GM12874 (cell line): ENCODE data around the gene UBE2G1.

Experiments used
- TF ChIP-seq, protein P1 (sequence below): IDR thresholded peaks from 2 replicates; pipeline ENCODE4 v1.5.1; 2011; ENCODE audit warnings: low read depth, mild to moderate bottlenecking, control low read depth, low read length, moderate library complexity; ENCODE audit not compliant: insufficient read depth

UBE2G1 gene

DNA sequence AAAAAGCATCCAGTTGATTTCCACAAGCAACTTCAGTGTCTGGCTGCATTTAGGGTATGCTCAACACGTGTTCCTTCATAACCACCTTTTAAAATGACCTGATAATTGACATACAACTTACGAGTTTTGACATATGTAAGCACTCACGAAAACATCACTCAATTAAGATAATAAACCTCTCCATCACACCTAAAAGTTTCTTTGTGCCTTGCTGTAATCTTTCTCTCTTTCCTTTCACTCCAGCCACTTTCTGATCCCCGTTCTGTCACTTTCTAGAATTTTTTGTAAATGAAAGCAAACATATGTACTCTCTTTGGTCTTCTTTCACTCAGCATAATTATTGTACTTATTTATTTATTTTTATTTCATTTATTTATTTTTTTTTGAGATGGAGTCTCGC lies 20.7 kb upstream of the UBE2G1 start:
- TF ChIP-seq, protein P1, sequence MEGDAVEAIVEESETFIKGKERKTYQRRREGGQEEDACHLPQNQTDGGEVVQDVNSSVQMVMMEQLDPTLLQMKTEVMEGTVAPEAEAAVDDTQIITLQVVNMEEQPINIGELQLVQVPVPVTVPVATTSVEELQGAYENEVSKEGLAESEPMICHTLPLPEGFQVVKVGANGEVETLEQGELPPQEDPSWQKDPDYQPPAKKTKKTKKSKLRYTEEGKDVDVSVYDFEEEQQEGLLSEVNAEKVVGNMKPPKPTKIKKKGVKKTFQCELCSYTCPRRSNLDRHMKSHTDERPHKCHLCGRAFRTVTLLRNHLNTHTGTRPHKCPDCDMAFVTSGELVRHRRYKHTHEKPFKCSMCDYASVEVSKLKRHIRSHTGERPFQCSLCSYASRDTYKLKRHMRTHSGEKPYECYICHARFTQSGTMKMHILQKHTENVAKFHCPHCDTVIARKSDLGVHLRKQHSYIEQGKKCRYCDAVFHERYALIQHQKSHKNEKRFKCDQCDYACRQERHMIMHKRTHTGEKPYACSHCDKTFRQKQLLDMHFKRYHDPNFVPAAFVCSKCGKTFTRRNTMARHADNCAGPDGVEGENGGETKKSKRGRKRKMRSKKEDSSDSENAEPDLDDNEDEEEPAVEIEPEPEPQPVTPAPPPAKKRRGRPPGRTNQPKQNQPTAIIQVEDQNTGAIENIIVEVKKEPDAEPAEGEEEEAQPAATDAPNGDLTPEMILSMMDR, result no peak

DNA sequence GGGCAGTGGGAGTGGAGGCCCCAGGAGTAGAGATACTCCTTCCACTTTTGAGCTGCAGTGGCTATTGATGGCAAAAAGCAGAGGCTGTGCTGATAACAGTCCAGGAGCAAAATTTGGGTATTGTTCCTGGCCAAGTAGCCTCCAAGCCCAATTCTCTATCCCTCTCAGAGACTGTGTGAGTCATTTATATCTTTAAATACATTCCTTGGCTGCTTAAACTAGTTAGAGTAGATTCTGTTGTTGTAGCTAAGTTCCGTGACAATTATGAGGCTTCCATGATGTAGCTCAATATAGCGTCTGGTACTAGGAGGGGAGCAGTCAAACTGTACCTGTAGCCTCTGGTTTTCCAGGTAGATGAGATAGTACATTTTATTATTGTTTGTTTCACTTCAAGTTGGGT lies 19.9 kb upstream of the UBE2G1 start:
- TF ChIP-seq, protein P1, result no peak

DNA sequence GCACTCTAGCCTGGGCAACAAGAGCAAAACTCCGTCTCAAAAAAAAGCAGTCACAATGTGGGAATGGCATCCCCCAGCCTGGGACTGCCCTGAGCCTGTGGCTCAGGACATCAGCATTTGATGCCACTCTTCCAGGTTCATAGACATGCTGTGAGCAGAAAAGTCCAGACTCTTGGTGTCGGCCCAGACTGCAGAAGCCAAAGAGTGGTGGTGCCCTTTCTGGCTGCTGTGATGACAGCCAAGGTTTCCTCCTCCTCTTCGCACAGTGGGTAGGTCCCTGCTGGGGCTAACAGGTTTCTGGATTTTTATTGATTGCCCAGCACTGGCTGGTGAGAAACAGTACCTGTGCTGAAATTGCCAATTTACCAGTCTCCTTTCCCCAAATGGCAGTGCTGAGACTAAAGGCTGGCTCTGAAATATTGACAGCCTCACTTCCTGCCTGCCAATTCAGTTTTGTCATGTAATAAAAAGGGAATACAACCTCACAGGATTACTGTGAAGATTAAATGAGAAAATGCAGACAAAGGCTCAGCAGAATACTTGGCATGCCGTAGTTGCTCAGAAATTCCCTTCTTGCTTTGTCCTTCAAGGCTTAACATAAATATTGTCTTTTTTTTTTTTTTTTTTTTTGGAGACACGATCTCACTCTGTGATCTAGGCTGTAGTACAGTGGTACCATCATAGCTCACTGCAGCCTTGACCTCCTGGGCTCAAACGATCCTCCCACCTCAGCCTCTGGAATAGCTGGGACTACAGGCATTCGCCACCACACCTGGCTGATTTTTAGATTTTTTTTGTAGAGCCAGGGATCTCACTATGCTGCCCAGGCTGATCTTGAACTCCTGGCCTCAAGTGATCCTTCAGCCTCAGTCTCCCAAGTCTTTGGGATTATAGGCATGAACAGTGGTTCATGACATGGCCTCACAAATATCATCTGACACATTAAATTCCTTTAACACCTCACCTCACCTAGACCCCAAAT lies 15.5 kb upstream of the UBE2G1 start:
- TF ChIP-seq, protein P1, result no peak

DNA sequence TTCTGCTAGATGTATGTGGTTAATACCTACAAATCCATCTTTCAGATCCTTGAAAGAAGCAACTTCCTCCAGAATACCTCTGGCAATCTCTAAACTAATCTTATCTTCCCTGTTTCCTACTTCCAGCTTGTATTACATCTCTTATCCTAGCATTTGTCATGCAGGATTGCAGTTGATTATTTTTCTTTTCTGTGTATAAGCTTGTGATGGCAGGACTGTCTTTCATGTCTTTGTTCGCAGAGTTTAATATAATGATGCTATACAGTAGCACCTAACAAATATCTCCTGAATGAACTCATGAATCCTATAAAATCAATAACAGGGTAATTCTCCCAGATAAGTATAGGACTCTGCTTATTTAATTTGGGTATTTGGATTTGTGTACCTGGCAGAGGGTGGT lies 12.2 kb upstream of the UBE2G1 start:
- TF ChIP-seq, protein P1, result no peak

DNA sequence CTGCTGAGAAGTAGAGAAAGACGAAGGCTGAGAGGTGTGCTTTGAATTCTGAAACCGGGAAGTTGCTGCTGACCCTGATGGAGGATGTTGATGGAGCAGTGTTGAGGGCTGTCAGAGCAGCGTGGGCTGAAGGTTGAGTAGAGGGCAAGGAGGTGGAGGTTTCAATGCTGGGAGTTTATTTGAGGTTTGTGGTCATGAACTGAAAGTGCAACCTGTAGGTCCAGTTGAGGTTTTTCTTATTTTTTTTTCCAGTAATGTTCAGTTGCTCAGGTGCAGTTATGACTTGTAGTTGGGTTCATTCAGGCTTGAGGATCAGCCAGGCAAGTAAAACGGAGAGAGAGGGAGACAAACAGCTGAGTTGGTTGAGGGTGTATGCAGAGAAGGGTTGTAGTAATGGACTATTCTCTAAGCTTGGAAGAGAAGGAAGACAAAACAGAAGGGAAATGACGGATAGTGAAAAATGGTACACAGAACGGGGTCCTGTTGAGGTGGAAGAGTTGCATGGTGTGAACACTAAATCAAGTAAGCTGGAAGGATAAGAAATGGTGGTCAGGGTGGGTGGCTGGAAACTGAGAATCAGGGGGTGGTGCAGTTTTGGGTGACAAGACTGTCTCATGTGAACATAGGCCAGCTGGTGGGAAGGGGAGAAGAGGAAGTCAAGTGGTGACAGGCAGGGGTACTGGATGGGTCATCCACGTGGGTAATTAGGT lies 8.7 kb upstream of the UBE2G1 start:
- TF ChIP-seq, protein P1, result no peak

DNA sequence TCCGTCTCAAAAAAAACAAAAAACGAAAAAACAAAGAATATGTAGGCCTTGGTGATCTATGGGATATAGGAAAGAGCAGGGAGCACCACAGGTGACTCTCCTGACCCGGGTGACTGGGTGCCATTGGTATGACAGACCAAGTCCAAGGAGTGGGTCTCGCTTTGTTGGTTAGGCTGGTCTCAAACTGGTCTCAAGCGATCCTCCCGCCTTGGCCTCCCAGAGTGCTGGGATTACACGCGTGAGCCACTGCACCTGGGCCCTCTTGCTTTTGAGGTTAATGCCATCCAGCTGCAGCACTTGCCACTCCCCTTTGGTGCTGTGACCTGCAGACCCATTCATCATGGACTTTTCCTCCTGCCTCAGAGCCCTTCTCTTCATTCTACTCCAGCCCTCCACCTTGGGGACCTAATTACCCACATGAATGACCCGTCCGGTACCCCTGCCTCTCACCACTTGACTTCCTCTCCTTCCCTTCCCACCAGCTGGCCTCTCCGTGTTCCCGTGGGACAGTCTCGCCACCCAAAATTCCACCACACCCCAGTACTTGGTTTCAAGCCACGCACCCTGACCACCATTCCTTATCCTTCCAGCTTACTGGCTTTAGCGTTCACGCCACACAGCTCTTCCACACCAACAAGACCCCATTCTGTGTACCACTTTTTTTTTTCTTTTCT lies 3.2 kb upstream of the UBE2G1 start:
- TF ChIP-seq, protein P1, result no peak

DNA sequence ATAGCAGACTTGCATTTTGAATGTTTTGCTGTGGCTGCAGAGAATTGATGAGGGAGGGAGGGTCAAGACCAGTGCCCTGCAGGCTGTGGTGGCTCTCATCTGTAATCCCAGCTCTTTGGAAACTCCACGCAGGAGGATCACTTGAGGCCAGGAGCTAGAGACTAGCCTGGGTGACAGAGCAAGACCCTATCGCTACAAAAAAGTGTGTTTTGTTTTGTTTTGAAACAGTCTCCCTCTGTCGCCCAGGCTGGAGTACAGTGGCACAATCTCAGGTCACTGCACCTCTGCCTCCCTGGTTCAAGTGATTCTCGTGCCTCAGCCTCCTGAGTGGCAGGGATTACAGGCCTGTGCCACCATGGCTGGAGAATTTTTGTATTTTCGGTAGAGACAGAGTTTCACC lies 1.9 kb upstream of the UBE2G1 start:
- TF ChIP-seq, protein P1, result no peak
